Measurements from ENCODE around the gene ZNF385C. TPM values are rescaled to one million over a fixed set of nuclear protein-coding genes. Genes with fewer than 3 reads are reported as not detected.

Gene ZNF385C
- total RNA-seq, 1 experiment from 2014 or later, result 0.26 TPM

- H3K9me3 Mint-ChIP-seq (ENCODE audit: unreplicated experiment), result no peaks in the 10 kb centered on the region
- no peaks in the 10 kb centered on the region for H3K4me1 Mint-ChIP-seq (ENCODE audit: insufficient read depth, unreplicated experiment)
- intact Hi-C loops (cut with micrococcal nuclease), result no loop called here
- H3K36me3 Mint-ChIP-seq (ENCODE audit: insufficient read depth, unreplicated experiment), result peaks cover 99% of the 10 kb centered on the region
- POLR2A ChIA-PET, result interaction anchor here (0.8 to 1.4 kb wide), 4 partner anchors 9 to 25 kb away, joined by 3 to 6 read pairs (median 4); partner anchors contain the start of gene DNAJC7
- no peak for DNase-seq (ENCODE audit: unreplicated experiment)
- H3K4me3 Mint-ChIP-seq (ENCODE audit: unreplicated experiment), result no peak overlapping the region
- no peaks in the 10 kb centered on the region for H3K27me3 Mint-ChIP-seq (ENCODE audit: insufficient read depth, unreplicated experiment)
- peak overlapping the region; percentile 54 for H3K27ac Mint-ChIP-seq (ENCODE audit: low read depth, unreplicated experiment)
- CTCF ChIA-PET, result interaction anchor here (1.2 kb wide), 1 partner anchor 28 kb away, joined by 3 read pairs; the partner anchor contains the start of gene NKIRAS2
- no peak for TF ChIP-seq CTCF (IDR thresholded peaks at IDR 0.05; ENCODE audit: unreplicated experiment)
- BruUV-seq (replicated peaks), result no TSS peak
Observed at GRCh38 chr17:41992576-41992975, 105.7 kb downstream of the ZNF385C start.

- Mint-ChIP-seq H3K4me3 (ENCODE audit: unreplicated experiment) (no peak overlapping the region), H3K36me3 (ENCODE audit: insufficient read depth, unreplicated experiment) (peaks cover 100% of the 10 kb centered on the region), H3K9me3 (ENCODE audit: unreplicated experiment) (no peaks in the 10 kb centered on the region), H3K27me3 (ENCODE audit: insufficient read depth, unreplicated experiment) (no peaks in the 10 kb centered on the region), H3K4me1 (ENCODE audit: insufficient read depth, unreplicated experiment) (no peaks in the 10 kb centered on the region), H3K27ac (ENCODE audit: low read depth, unreplicated experiment) (no peak overlapping the region)
- POLR2A ChIA-PET, result interaction anchor here (0.9 to 1.5 kb wide), 2 partner anchors 9 to 20 kb away, joined by 3 read pairs; no protein-coding TSS in a partner anchor
- no peak for DNase-seq (ENCODE audit: unreplicated experiment)
- no TSS peak for BruUV-seq (replicated peaks)
- intact Hi-C loops (cut with micrococcal nuclease), result no loop called here
- CTCF ChIA-PET, result interaction anchor here (0.5 to 0.6 kb wide), 3 partner anchors 246 to 1180 kb away, joined by 3 read pairs; no protein-coding TSS in a partner anchor
- no peak for TF ChIP-seq CTCF (IDR thresholded peaks at IDR 0.05; ENCODE audit: unreplicated experiment)
Observed at GRCh38 chr17:41989702-41990419, 108.4 kb downstream of the ZNF385C start.

- H3K9me3 Mint-ChIP-seq (ENCODE audit: unreplicated experiment), result no peaks in the 10 kb centered on the region
- no peak overlapping the region for H3K4me3 Mint-ChIP-seq (ENCODE audit: unreplicated experiment)
- TSS peak; percentile 3 for BruUV-seq (replicated peaks)
- no peaks in the 10 kb centered on the region for H3K4me1 Mint-ChIP-seq (ENCODE audit: insufficient read depth, unreplicated experiment)
- H3K27ac Mint-ChIP-seq (ENCODE audit: low read depth, unreplicated experiment), result no peak overlapping the region
- peaks cover 100% of the 10 kb centered on the region for H3K36me3 Mint-ChIP-seq (ENCODE audit: insufficient read depth, unreplicated experiment)
- H3K27me3 Mint-ChIP-seq (ENCODE audit: insufficient read depth, unreplicated experiment), result no peaks in the 10 kb centered on the region
- DNase-seq (ENCODE audit: unreplicated experiment), result no peak
- no peak for TF ChIP-seq CTCF (IDR thresholded peaks at IDR 0.05; ENCODE audit: unreplicated experiment)
- intact Hi-C loops (cut with micrococcal nuclease), result no loop called here
- POLR2A ChIA-PET, result interaction anchor here (0.9 to 2.1 kb wide), 5 partner anchors 11 to 58 kb away, joined by 3 to 10 read pairs (median 3); partner anchors contain the start of gene ODAD4
- CTCF ChIA-PET, result no interaction called here
Observed at GRCh38 chr17:41988418-41988817, 109.9 kb downstream of the ZNF385C start.

- Mint-ChIP-seq H3K4me1 (ENCODE audit: insufficient read depth, unreplicated experiment) (no peaks in the 10 kb centered on the region), H3K4me3 (ENCODE audit: unreplicated experiment) (no peak overlapping the region), H3K27me3 (ENCODE audit: insufficient read depth, unreplicated experiment) (no peaks in the 10 kb centered on the region), H3K36me3 (ENCODE audit: insufficient read depth, unreplicated experiment) (peaks cover 100% of the 10 kb centered on the region), H3K27ac (ENCODE audit: low read depth, unreplicated experiment) (no peak overlapping the region), H3K9me3 (ENCODE audit: unreplicated experiment) (no peaks in the 10 kb centered on the region)
- CTCF ChIA-PET, result interaction anchor here (0.7 kb wide), 1 partner anchor 157 kb away, joined by 3 read pairs; no protein-coding TSS in a partner anchor
- POLR2A ChIA-PET, result interaction anchor here (0.6 to 2.1 kb wide), 3 partner anchors 12 to 717 kb away, joined by 3 to 10 read pairs (median 3); no protein-coding TSS in a partner anchor
- intact Hi-C loops (cut with micrococcal nuclease), result no loop called here
- TF ChIP-seq CTCF (IDR thresholded peaks at IDR 0.05; ENCODE audit: unreplicated experiment), result no peak
- DNase-seq (ENCODE audit: unreplicated experiment), result no peak
- BruUV-seq (replicated peaks), result no TSS peak
Observed at GRCh38 chr17:41987642-41988041, 110.6 kb downstream of the ZNF385C start.

Measured in MCF 10A (cell line).